Activated CD4-positive, alpha-beta T cell treated with anti-CD3 and anti-CD28 coated beads for 24 hours (primary cell): ENCODE results near the gene CCN5.
"Not testable (repeated sequence)": the region's sequence is repeated elsewhere in the genome, so short reads cannot be mapped to it uniquely, and the experiment has no call there.

Source experiments
- DNase-seq, 2 donors: peaks; one replicate each; pipeline ENCODE4 v3.0.0-alpha.2; 2020; ENCODE audit warnings: low read depth in 2 of 2

The CCN5 gene

DNA sequence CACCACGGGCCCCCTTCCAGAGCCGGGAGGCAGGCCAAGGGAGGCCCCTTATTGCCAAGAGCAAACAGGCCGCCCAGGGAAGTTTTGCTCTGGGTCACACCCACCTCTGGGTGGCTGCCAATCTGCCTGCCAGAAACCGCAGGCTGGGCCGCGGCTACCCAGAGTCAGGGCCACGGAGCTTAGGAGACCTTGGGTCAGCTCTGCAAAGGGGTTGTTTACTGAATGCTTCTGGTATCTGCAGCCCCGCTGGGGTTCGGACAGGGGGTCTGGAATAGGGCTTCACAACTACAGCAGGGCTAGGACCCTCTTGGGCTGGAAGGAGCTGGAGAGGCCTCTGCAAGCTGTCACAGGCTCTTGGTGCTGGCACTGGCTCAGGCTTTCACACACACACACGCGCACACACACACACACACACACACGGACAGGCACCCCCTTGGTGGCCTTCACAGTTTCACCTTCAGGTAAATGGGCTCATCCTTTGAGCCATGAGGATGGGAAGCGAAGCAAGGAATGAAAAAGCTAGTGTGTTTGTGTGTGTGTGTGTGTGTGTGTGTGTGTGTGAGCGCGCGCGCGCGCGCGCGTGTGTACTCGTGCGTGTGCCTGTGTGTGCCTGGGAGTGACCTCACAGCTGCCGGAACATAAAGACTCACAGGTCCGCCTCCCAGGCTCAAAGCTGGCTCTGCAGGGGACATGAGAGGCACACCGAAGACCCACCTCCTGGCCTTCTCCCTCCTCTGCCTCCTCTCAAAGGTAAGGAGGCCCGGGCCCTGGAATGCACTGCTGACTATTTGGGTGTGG is at the start of gene CCN5:
Gene CCN5, plus strand, starts transcription at position 669 of the 798 bp plus-strand sequence. Its CDS starts 22 bp downstream, at position 691.
- no peak for DNase-seq

DNA sequence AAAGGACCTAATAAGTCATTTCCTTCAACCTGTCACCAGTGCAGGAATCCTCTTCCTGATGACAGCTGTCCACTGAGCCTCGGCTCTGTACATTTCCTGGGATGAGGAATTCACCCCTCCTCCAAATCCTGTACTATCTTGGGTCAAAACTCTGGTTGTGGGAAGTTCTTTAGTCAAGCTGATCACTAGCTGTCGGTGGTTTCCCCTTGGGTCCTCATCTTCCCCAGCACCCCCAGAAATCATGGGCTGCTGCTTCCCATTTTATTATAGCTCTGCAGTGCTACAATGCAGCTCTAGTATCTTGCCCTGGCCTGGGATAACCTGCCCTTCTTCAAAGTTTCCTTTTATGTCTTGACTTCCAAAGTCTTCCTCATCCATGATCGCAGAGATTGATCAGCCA is 49.1 kb upstream of the CCN5 start:
- no peak for DNase-seq

DNA sequence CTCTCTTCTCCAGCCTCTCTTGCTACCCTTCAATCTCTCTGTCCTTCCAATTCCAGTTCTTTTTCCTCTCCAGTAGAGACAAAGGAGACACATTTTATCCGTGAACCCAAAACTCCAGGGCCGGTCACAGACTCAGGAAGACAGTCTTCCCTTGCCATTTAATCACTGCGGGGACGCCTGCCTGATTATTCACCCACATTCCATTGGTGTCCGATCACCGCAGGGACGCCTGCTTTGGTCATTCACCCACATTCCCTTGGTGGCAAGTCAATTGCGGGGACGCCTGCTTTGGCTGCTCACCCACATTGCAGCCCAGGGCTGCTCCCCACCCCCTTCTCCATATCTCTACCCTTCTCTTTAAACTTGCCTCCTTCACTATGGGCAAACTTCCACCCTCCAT is 44.3 kb upstream of the CCN5 start:
- not testable (repeated sequence) for DNase-seq

- peak; percentile 46 to 51 for DNase-seq
Observed at GRCh38 chr20:44671541-44671940, 43.6 kb upstream of the CCN5 start.

DNA sequence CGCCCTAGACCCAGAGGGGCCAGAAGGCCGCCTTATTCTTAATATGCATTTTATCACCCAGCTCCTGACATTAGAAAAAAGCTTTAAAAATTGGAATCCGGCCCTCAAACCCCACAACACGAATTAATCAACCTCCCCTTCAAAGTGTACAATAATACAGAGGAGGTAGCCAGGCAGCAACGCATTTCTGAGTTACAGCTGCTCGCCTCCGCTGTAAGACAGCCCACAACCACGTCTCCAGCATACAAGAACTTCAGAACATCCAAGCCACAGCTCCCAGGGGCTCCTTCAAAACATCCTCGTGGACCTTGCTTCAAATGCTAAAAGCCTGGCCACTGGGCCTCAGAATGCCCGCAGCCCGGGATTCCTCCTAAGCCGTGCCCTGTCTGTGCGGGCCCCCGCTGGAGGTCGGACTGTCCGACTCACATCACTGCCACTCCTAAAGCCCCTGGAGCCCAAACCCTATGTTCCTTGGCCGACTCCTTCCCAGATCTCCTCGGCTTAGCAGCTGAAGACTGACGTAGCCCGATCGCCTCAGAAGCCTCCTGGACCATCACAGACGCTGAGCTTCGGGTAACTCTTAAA is 42.8 kb upstream of the CCN5 start:
- DNase-seq, result not testable (repeated sequence)

- no peak for DNase-seq
Observed at GRCh38 chr20:44678242-44678641, 36.9 kb upstream of the CCN5 start.

DNA sequence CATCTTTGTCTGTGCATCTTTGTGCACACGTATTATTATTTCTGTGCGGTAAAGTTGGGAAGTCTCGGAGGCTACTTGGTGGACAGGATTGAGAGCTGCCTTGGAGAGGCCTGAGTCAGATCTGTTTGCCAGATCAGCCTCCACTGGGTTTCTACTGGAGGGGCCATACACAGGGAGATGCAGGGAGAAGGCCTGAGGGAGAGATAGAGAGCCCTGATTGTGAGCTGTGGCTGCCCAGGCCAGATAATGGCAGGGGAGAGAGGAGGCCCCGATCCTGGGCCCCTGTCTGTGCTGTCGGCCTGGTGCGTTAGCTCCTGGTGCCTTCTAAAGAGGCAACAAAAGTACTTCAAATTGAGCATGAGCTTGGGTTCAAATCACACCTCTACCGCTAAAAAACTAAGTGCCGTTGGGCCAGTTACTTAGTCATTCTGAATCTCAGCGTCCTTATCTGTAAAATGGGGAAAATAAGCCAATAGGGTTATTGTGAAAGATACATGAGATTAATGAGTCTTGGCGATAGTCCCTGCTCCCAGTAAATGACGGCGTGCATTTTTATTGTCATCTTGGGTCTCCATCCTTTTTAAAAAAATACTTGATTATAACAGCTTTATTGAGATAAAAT is 36.1 kb upstream of the CCN5 start:
- no peak for DNase-seq

DNA sequence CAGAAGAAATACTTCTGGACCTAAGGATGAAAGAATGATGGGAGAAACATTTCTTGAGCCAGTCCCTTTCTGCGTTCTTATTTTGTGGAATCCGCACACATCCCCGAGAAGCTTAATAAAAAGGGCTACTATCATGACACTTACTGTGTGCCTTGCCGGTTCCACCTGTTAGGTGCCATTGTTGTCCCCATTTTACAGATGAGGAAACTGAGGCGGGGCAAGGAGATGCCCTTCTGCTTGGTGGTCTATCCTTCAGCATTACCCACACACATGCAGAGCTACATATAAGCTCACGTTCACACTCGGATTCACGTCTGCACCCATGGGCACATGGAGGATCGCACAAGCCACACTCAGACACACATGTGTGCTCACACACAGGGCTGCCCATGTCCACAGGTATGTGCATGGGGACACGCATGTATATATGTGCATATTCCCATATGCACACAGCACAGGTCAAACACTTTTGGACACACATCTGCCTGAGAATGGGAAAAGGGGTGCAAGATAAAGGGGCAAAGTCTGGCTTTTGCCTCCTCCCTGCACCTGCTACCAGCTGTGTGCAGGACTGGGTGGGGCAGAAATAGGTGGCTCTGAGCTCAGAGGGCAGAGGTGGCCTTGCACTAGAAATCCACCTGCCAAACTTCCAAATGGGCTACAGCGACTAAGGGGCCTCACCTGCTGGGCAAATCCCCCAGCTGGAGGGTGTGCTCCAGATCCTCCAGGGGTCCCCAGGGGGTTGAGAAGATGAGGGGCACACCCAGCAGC is 33.2 kb upstream of the CCN5 start:
- DNase-seq, result no peak

DNA sequence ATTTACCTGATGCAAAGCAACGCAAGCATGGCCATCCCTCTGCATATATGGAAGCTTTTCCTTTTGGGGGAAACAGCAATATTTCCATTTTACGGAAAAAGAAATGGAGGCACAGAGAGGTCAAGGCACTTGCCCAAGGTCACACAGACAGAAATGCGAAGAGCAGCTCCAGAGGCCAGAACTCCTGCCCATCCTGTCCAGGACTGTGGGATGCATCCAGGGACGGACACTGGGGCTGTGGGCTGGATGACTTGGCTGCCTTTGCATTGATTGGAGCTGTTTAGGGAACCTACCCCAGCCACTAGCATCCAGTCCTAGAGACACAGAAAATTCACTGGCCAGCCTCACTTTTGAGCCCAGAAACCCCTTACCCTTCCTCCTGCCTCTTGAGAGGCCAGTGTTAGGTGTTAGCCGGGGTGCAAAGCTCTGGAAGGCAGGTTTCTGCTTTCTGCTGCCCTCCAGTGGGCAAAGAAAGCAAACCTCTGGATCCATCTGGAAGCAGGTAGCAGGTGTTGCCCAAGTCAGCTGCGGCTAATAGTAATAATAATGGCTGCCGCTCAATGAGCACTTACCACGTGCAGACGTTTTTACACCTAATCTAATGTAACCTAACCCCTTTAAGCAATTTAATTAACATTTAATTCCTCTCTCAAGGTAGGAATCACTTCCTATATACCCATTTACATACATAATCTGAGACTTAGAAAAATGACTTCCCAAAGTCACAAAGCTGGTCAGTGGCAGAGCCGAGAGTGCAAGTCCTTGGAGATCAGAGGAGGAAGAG is 31.7 kb upstream of the CCN5 start:
- peak; percentile 38 to 42 for DNase-seq

DNA sequence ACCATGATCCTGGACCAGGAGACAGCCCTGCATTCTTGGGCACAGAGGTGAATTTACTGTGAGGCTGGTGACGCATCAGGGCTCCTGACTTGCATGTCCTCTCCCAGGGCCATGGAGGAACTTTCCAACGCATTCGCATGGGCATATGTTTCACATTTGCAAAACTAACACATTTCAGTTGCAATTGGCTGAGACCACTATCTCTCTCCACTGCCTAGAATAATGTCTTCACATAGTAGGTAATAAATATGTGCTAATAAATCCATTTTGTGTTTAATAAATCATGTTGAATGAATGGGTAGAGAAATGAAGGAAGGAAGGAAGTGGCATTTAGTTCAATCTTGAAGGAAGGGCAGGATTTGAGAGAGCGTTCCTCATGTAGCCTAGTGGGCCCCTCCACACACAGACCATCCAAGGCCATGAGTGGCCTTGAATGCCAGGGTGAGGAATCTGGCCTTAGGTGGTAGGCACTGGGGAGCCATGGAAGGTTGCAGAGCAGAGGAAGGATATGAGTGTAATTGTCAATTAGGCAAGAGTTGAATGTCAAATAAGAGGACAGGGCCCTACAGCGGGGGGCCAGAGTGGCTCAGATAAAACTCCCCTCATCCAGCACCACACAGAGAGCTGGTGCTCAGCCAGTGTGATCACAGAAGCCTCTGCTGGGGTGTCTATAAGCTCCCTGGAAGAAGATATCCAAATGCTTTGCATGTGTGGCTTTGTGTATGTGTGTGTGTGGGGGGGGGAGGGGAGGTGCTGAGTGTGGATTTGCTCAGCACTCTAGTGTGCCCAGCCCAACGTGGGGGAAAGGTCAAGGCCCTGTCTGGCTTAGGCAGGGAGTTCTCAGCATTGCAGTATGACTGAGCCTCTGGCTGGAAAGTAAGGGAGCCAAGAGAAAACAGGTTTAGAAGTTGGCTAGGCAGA is 30.9 kb upstream of the CCN5 start:
- no peak for DNase-seq

- DNase-seq, result no peak
Observed at GRCh38 chr20:44686934-44687333, 28.2 kb upstream of the CCN5 start.

DNA sequence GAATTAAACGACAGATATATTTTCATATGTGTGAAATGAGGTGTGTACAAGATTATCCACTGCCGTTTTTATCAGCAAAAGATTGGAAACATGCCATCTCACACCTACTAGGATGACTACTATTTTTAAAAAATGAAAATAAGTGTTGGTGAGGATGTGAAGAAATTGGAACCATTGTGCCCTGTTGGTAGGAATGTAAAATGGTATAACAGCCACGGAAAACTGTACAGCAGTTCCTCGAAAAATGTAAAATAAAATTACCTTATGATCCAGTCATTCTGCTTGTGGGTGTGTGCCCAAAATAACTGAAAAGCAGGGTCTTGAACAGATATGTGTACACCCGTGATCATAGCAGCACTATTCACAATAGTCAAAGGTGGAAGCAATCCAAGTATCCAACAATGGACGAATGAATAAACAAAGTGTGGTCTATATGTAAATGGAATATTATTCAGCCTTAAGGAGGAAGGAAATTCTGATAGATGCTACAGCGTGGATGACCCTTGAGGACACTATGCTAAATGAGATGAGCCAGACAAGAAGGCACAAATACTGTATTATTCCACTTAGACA is 27.0 kb upstream of the CCN5 start:
- DNase-seq, result no peak

DNA sequence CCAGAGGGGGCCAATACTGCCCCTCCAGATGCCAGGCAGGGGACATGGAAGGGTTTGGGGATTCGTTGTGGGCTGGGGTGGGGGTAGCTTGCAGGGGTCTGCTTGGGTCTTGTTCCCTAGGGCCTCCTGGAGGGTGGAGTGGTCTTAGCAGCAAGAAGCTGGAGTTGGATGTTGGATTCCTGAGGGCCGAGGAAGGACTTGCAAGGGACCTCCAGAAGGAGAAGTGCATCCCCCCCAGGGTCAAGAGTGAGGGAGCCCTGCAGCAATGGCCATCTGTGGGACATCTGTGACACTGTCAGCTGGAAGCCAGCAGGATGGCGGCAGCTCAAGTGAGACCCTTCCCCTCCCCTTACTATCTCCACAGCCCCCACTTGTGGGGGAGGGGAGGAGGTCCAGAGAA is 25.4 kb upstream of the CCN5 start:
- DNase-seq, result no peak

DNA sequence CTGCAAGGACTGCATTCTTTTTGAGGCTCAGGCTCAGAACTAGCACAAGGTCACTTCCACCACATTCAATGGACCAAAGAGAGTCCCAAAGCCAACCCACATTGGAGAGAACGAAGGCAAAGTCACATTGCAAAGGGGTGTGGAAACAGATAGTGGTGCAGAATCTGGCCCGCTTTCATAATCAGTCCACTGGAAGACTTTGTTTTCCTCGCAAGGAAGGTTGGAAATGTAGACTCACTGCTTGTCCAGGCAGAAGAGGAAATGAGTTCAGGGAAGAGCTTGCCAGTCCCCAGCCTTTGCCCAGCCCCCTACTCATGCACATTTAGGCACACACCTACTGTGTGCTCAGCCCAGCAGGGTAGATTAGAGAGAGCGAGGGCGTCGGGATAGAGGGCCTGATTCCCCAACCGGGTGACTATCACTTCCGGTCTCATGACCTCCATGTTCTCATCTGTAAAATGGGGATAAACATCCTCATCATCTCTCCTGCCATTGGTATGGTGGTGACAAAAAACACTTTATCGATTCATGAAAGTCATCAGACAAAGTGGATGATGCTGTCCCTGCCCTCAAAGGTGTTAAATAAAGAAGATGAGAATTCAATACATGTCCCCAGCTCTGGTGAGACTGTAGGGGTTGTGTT is 24.3 kb upstream of the CCN5 start:
- DNase-seq, result no peak

DNA sequence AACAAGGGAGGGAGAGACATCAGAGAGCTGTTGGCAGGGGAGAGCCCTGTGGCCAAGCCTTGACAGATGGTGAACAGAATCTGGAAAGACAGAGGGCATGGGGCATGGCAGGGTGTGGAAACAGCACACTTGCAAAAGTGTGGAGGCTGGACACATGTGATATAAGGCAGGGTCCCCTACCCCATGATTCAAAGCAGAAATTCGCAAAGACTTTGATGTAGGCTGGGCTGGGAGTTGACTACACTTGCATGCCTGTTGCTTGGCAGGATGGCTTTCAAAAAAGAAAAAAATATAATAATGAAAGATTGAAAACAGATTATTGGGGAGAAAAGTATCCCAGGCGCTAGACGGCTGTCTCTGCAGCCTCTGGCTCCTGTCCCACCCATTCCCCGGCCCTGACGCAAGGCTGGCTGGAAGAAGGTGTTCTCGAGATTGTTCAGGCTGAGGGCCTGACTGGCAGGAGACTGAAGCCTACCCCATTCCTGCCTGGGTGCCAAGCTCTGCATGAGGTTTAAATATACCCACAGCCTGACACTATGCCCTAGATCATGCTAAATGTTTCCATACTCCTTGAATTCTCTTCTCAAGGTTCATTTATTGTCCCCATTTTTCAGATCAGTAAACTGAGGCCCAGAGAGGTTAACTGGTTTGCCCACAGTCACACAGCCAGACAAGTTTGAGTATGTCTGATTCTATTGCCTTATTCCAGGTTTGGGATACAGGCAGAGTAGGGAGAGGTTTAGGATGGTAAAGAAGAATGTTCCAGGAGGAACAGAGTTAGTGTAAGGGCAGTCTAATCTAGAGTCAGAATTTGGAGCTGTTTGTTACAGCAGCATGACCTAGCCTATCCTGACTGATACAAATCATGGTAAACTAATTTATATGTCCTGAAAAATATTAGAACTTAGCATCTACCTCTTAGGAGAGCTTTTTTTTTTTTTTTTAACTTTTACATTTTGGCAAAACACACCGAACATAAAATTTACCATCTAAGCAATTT is 23.4 kb upstream of the CCN5 start:
- DNase-seq, result no peak

- no peak for DNase-seq
Observed at GRCh38 chr20:44692932-44693480, 22.2 kb upstream of the CCN5 start.

- no peak for DNase-seq
Observed at GRCh38 chr20:44693627-44694026, 21.5 kb upstream of the CCN5 start.

DNA sequence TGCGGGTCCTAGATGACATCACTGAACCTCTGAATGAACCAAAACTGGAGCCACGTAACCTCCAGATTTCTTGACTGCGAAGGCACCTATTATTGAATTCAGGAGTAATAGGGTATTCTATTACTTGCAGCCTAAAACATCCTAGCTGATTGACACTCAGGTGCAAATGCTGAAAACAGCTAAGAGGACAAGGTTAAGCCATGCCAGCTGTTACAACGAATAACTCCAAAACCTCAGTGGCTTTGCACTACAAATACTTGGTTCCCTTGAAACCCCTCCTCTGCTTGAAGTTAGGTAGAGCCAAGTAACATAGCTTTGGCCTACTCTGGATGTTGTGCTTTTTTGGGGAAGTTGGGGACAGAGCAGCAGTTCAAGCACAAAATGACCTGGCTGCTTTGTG is 21.0 kb upstream of the CCN5 start:
- no peak for DNase-seq
